ENCODE measurements around the gene HCST.

Gene HCST

GRCh38 chr19:35925501-35925900 lies 23.2 kb downstream of the HCST start:
- peaks cover 2% of the 10 kb centered on the region for H3K4me1 ChIP-seq (ENCODE audit: low read depth, poor library complexity, severe bottlenecking)
- H3K79me2 ChIP-seq (ENCODE audit: insufficient read depth, low read depth): no peaks in the 10 kb centered on the region
- H3K9ac ChIP-seq: no peak overlapping the region
- H3K27ac ChIP-seq: no peak overlapping the region
- H3K4me2 ChIP-seq: no peak overlapping the region
- no peak overlapping the region for H2AFZ ChIP-seq (ENCODE audit: low read depth)
- H3K36me3 ChIP-seq (ENCODE audit: insufficient read depth): no peaks in the 10 kb centered on the region
- TF ChIP-seq CTCF (conservative IDR thresholded peaks at IDR 0.05; ENCODE audit: low read depth, low read length): no peak
- peaks cover 42% of the 10 kb centered on the region; the same call in 1 of the 2 replicates for H3K27me3 ChIP-seq (ENCODE audit: insufficient read depth, low read depth)
- H3K4me3 ChIP-seq (IDR thresholded peaks at IDR 0.05; ENCODE audit: insufficient read depth, low read depth, low read length): no peak overlapping the region
- no peaks in the 10 kb centered on the region for H4K20me1 ChIP-seq (ENCODE audit: insufficient read depth)

GRCh38 chr19:35928507-35928906 lies 26.2 kb downstream of the HCST start:
- no peak overlapping the region for H3K4me3 ChIP-seq (IDR thresholded peaks at IDR 0.05; ENCODE audit: insufficient read depth, low read depth, low read length)
- no peaks in the 10 kb centered on the region for H3K79me2 ChIP-seq (ENCODE audit: insufficient read depth, low read depth)
- H3K27ac ChIP-seq: no peak overlapping the region
- H3K36me3 ChIP-seq (ENCODE audit: insufficient read depth): no peaks in the 10 kb centered on the region
- no peak overlapping the region for H3K9ac ChIP-seq
- no peaks in the 10 kb centered on the region for H4K20me1 ChIP-seq (ENCODE audit: insufficient read depth)
- TF ChIP-seq CTCF (conservative IDR thresholded peaks at IDR 0.05; ENCODE audit: low read depth, low read length): no peak
- peaks cover 12% of the 10 kb centered on the region for H3K4me1 ChIP-seq (ENCODE audit: low read depth, poor library complexity, severe bottlenecking)
- no peak overlapping the region for H2AFZ ChIP-seq (ENCODE audit: low read depth)
- no peak overlapping the region for H3K4me2 ChIP-seq
- peaks cover 38% of the 10 kb centered on the region; the same call in 1 of the 2 replicates for H3K27me3 ChIP-seq (ENCODE audit: insufficient read depth, low read depth)

GRCh38 chr19:35929876-35930275 lies 27.5 kb downstream of the HCST start:
- H3K36me3 ChIP-seq (ENCODE audit: insufficient read depth): no peaks in the 10 kb centered on the region
- H3K4me2 ChIP-seq: no peak overlapping the region
- peaks cover 27% of the 10 kb centered on the region; the same call in 1 of the 2 replicates for H3K27me3 ChIP-seq (ENCODE audit: insufficient read depth, low read depth)
- H3K79me2 ChIP-seq (ENCODE audit: insufficient read depth, low read depth): no peaks in the 10 kb centered on the region
- no peak for TF ChIP-seq CTCF (conservative IDR thresholded peaks at IDR 0.05; ENCODE audit: low read depth, low read length)
- no peak overlapping the region for H2AFZ ChIP-seq (ENCODE audit: low read depth)
- H3K27ac ChIP-seq: no peak overlapping the region
- no peak overlapping the region for H3K9ac ChIP-seq
- peaks cover 12% of the 10 kb centered on the region for H3K4me1 ChIP-seq (ENCODE audit: low read depth, poor library complexity, severe bottlenecking)
- H3K4me3 ChIP-seq (IDR thresholded peaks at IDR 0.05; ENCODE audit: insufficient read depth, low read depth, low read length): no peak overlapping the region
- H4K20me1 ChIP-seq (ENCODE audit: insufficient read depth): no peaks in the 10 kb centered on the region

- TF ChIP-seq CTCF (conservative IDR thresholded peaks at IDR 0.05; ENCODE audit: low read depth, low read length): peak; percentile 84
- Histone ChIP-seq H3K27ac (no peak overlapping the region), H4K20me1 (ENCODE audit: insufficient read depth) (no peaks in the 10 kb centered on the region), H3K9ac (no peak overlapping the region), H3K4me2 (peak overlapping the region; percentile 75), H3K4me3 (IDR thresholded peaks at IDR 0.05; ENCODE audit: insufficient read depth, low read depth, low read length) (no peak overlapping the region), H3K79me2 (ENCODE audit: insufficient read depth, low read depth) (no peaks in the 10 kb centered on the region), H3K36me3 (ENCODE audit: insufficient read depth) (no peaks in the 10 kb centered on the region), H3K27me3 (ENCODE audit: insufficient read depth, low read depth) (peaks cover 12% of the 10 kb centered on the region; the same call in 1 of the 2 replicates), H3K4me1 (ENCODE audit: low read depth, poor library complexity, severe bottlenecking) (peaks cover 15% of the 10 kb centered on the region), H2AFZ (ENCODE audit: low read depth) (peak overlapping the region; percentile 83)
Measured at GRCh38 chr19:35931161-35931873, 29.0 kb downstream of the HCST start.

Measured in KMS-11 (cell line).